Renal cortex interstitium (tissue), 11 donors: ENCODE measurements around the gene TUBGCP3. TPM values are rescaled to one million over a fixed set of nuclear protein-coding genes. Genes with fewer than 3 reads are reported as not detected.

Experiments
- DNase-seq, 11 donors: peaks; one replicate each; pipeline ENCODE4 v3.0.0-alpha.2; 2013; ENCODE audit warnings: low read depth in 9 of 11, low spot score in 4 of 11; ENCODE audit errors: extremely low read depth in 1 of 11
- polyA plus RNA-seq, 3 donors: library from polyadenylated mRNA; unstranded; fragments of 120-200 nt; gene quantifications; one replicate each; pipeline ENCODE4 v1.2.1, GENCODE V29; 2013; ENCODE audit not compliant: insufficient read length in 3 of 3

The TUBGCP3 gene
- polyA plus RNA-seq, 3 donors = 30.3 to 37.6 (median 32.4) TPM

DNA sequence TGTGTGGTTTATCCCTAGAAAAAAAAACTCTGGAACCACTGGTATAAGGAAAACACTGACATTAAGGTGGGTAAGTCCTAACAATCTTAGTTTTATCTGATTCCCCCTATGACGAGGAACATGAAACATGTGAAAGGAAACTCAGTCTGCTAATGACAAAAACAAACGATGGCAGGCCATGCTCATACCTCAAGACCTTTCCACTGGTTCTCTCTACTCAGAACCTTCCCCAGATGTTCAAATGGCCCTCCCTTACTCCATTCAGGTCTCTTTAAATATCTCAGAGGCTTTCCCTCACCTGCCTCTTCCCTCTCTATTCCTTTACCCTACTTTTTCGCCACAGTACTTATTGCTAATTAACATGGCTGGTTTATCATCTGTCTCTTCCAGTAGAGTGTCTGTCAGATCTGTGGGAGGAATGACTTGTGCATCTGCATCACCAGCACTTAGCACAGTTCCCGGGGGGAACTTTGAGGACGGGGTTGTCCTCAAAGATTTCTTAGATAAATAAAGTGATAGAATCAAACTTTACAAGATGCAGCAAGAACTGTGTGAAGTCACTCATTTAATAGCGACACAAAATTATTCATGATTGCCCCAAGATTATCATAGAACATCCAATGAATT, 1.5 kb downstream of the TUBGCP3 start:
- no peak for DNase-seq

DNA sequence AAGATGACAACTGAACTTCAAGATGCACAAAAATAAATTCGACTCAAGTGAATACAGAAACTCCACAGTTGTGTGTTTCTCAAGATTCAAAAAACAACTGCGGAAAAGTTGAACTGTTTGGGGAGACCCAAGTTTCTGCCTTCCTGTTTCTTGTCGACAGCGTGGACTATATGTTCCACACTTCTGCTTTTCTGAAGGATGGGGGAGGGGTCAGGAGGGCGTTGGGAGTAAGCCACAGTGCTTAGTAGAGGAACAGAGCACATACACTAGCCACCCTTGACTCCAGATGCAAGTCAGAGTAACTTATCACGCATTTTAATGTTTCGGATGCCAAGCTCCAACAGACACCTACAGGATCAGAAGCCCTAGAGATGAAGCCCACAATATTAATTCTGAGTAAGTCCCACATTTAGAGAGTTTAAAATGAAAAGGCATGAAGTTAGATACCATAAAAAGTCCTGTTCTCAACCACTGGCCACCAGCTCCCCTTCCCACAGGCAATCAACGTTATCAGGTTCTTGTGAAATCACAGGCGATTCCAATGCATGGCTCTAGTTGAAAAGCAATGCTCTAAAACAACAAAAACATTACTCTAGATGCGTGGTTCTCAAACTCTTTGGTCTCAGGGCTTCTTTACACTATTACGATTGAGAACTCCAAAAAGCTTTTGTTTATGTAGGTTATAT, 4.2 kb downstream of the TUBGCP3 start:
- no peak for DNase-seq

DNA sequence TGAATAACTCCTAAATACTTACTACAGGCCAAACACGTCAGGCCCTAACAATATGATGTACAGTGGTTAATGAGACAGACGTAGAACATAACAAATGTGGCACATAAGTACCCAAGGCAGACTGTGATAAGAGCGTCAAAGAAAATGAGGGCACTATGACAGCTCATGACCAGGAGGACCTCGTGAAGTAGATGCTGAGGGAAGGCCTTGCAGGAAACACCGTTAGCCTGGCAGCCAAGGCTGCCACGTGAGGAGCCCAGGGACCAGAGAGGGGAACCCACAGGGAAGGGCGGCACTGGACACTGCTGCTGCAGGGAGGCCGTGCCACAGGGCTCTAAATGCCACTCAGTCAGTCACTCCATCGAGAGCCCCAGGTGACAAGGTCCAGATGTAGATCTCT, 5.7 kb downstream of the TUBGCP3 start:
- no peak for DNase-seq

GRCh38 chr13:112580912-112581311, 7.0 kb downstream of the TUBGCP3 start:
- no peak for DNase-seq

- no peak for DNase-seq
Measured at GRCh38 chr13:112580211-112580610, 7.7 kb downstream of the TUBGCP3 start.

DNA sequence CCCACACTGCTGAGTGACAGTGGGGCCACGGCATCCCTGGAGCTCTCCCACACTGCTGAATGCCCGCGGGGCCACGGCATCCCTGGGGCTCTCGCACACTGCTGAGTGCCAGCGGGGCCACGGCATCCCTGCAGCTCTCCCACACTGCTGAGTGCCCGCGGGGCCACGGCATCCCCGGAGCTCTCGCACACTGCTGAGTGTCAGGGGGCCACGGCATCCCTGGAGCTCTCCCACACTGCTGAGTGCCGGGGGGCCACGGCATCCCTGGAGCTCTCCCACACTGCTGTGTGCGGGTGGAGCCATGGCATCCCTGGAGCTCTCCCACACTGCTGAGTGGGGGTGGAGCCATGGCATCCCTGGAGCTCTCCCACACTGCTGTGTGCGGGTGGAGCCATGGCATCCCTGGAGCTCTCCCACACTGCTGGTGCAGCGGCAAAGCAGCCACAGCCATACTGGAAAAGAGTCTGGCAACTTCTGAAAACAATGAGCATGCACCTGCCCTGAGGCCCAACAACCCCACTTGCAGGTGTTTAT, 8.6 kb downstream of the TUBGCP3 start:
- DNase-seq = no peak

DNA sequence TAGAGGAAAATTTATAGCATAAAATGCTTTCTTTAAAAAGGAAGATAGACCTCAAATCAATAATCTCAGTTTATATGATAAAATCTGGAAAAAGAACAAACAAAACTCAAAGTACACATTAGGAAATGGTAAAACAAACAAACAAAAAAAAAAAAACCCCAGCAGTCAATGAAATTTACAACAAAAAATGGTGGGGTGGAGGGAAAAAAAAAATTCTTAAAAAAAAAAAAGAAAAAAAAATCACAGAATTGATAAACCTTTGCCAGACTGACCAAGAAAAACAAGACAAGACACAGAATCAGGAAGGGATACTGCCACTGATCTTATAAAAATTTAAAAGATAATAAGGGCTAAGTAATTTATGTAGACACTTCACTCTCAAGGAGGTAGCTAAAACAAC, 11.2 kb downstream of the TUBGCP3 start:
- no peak for DNase-seq

GRCh38 chr13:112576191-112576590, 11.8 kb downstream of the TUBGCP3 start:
- no peak for DNase-seq

DNA sequence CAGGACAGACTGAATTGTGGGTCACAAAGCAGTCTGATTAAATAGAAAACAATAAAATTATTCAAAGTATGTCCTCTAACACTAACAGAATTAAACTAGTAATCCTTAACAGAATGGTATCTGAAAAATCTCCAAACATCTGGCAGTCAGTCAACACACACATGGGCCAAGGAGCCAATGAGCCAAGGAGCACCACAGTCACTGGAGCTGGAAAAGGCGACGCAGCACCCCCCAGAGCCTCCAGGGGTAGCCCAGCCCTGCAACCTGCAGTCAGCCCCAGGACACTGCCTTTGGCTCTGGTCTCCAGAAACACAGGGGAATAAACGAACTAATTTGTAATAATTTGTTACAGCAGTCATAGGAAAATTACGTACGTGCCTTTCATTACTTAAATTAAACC, 12.3 kb downstream of the TUBGCP3 start:
- no peak for DNase-seq

- no peak for DNase-seq
Measured at GRCh38 chr13:112574834-112575613, 12.9 kb downstream of the TUBGCP3 start.

GRCh38 chr13:112574416-112574815, 13.5 kb downstream of the TUBGCP3 start:
- DNase-seq = no peak

GRCh38 chr13:112573710-112574109, 14.2 kb downstream of the TUBGCP3 start:
- DNase-seq = no peak

DNA sequence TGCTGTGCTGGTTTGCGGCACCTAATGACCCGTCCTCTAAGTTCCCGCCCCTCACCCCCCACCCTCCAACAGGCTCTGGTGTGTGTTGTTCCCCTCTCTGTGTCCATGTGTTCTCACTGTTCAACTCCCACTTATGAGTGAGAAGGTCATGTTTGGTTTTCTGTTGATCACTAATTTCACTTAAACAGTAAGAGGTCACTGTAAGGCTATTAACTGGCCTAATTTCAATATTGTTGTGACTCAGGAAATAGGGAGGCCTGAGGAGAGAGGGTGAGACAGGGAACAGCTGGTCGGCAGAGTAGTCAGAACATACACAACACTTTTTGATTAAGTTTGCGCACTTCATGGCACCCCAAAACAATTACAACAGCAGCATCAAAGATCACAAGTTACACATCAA, 15.6 kb downstream of the TUBGCP3 start:
- peak in 1 of 11 donors; percentile 23 for DNase-seq

DNA sequence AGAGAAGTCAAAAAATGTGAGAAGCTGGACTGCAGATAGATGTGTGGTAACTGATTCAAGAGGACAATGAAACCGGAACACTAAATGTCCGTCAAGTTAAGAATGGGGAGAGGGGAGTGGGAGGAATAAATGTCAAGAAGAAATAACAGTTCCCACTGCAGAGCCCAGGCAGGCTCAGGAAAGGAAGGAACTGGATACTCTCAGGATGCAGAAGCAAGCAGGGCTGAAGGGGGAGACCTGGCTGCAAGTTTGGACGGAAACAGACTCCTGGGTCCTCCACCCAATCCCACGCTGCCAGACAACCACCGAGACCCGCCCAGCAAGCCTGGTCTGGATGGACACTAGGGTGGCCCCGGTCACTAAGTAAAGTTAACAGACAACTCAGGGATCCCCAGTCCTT, 18.1 kb downstream of the TUBGCP3 start:
- peak in 7 of 11 donors; percentile 16 to 49 (median 45) for DNase-seq

GRCh38 chr13:112567161-112567862, 20.6 kb downstream of the TUBGCP3 start:
- DNase-seq = no peak

- DNase-seq = no peak
Measured at GRCh38 chr13:112562786-112563383, 25.1 kb downstream of the TUBGCP3 start.

- DNase-seq = no peak
Measured at GRCh38 chr13:112562254-112562653, 25.7 kb downstream of the TUBGCP3 start.

- DNase-seq = no peak
Measured at GRCh38 chr13:112561478-112561877, 26.5 kb downstream of the TUBGCP3 start.
